Epithelial cell of umbilical artery (primary cell): ENCODE measurements around the gene ZNF440. TPM values are rescaled to one million over a fixed set of nuclear protein-coding genes. Genes with fewer than 3 reads are reported as not detected.

Experiments used
- total RNA-seq: library from RNA; depleted of rRNA; stranded (reverse); fragments of >200 nt; gene quantifications from 2 replicates; pipeline ENCODE4 v1.2.3, GENCODE V29; 2014

The ZNF440 gene
- total RNA-seq, result 5.2 and 7.3 TPM in 2 replicates

DNA sequence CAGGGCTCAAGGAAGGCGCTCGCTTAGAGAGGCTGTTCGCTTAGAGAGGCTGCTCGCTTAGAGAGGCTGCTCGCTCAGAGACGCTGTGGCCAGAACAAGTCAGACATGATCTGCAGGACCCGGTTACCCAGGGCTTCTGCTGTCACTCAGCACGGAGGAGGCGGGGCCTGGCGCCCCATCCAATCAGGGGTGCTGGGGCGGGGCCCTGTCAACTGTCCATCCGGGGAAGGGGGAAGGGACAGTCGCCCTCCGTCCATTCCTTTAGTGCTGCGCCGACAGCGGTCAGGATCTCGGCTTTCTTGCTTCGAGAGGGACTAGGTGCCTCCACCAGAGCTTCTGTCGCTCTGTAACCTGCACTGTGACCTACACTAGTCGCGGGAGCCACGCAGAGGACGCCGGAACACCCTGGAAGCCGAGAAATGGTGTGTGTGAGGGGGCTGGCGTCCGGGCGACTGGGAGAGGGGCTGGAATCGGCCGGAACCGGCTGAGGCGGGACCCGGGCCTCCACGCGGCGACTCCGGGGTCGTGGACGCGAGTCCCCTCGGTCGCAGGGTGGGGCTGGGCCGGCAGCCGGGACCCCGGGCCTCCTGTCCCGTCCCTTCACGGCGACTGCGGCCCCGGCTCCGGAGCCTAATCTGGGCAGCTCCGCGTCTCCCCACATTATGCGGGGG is at the start of gene ZNF440:
Gene ZNF440, plus strand, starts transcription at position 245 of the 671 bp plus-strand sequence. Its CDS starts 175 bp downstream, at position 420.

DNA sequence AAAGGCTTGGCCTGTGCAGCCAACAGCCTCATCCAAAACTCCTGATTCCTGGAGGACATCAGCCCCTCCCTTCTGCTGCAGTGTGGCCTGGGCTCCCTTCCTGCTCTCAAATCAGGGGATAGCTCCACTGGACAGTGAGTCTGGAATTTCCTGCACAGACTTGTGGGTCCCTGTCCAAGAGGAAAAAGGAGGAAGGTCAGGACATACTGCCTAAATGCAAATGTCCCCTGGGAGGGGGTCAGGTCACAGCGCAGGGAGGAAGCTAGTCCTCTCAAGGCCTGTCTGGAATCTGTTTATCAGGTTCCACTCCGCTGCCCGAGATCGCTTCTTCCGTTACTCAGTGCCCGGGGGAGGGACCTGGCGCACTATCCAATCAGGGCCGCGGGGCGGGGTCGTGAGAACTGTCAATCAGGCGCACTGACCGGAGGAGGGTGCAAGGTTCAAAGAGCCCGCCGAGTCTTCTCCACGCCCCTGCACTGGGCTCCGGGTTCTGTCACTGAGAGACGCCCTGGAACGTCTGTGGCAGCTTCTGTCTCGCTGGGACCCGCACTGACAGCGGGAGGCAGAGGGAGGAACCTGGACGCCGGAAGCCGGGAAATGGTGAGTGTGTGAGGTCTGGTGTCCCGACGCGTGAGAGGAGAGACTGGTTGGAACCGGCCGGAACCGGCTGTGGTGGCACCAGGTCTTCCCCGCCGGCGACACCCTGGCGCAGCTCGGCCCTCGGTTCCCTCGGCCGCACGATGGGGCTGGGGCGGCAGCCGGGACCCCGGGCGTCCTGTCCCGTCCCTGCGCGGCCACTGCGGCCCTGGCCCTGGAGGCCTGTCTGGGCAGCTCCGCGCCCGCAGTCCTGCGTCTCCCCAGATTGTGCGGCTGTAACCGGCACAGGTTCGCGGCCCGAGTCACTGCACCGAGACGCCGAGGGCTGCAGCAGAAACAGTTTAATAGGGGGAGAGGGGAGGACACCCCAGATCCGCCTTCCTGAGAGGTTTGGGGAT is 47.2 kb upstream of the ZNF440 start, which contains the start of gene ZNF441:
Gene ZNF441, plus strand, starts transcription at position 404 of the 995 bp plus-strand sequence. Its CDS starts 194 bp downstream, at position 598.

DNA sequence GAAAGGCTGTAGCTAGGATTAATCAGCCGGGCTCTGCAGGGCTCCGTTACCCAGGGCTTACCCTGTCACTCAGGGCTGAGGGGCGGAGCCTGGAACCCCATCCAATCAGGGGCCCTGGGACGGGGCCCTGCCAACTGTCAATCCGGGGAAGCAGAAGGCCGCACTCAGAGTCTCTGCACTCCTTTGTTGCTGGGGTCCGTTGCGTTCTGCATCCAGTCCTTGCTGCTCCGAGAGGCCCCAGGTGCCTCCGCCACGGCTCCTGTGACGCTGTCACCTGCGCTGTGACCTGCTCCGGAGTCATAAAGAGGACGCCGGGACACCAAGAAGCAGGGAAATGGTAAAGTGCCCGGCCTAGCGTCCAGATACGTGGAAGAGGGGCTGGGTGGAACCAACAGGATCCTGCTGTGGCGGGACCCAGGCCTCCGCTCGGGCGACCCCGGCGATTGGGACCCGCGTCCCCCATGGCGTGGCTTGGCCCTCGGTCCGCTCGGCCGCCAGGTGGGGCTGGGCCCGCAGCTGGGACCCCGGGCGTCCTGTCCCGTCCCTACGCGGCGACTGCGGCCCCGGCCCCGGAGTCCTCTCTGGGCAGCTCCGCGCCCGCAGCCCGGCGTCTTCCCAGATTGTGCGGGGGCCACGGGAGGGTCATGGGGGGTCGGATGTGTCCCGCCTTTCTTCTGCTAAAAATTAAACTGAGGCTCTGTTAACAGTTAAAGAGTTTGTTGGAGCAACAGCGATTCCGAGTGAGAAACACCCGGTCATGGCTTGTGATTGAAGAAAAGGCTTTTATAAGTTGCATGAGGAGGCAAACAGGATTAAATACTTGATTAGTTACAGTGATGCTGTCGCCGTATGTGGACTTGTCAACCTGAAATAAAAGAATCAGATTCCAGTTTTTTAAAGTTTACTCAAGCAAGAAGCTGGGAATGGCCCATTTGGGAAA is 15.4 kb upstream of the ZNF440 start, which contains the start of gene ZNF491:
Gene ZNF491, plus strand, starts transcription at position 133 of the 940 bp plus-strand sequence. CDS start 7,431 bp downstream, outside the sequence.

DNA sequence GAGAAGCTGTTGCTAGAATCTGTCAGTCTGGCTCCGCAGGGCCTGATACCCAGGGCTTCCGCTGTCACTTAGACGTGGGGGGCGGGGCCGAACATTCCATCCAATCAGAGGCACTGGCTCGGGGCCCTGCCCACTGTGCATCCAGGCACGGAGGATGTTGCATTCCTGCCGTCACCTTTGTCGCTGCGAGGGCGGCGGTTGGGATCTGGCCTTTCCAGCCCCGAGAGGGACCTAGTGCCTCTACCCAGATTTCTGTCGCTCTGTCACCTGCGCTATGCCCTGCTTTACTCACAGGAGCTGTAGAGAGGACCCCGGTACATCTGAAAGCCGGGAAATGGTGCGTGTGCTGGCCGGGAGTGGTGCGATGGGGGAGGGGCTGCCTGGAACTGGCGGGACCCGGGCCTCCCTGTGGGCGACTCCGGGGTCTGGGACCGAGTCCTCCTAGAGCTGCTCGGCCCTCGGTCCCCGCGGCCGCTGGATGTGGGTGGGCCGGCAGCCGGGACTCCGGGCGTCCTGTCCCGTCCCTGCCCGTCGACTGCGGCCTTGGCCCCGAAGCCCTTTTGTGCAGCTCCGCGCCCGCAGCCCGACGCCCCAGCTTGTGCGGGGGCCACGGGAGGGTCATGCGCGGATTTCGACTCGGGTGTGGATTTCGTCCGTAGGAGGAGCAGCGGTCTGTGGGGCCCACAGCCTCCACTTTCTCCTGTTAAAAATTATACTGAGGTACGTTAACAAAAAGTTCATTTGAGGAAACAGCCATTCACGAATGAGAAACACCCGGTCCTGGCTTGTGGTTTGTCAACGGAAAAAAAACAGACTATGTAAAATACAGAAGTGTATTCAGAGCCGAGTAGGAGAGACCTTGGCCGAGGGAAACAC is 34.8 kb downstream of the ZNF440 start, which contains the start of gene ZNF439:
Gene ZNF439, plus strand, starts transcription at position 133 of the 876 bp plus-strand sequence. Its CDS starts 142 bp downstream, at position 275.

Other genes with a start within 250 kb of the ZNF440 start
- not detected in 2 replicates for gene ACP5, start 236.6 kb upstream of the ZNF440 start, total RNA-seq
- gene ZNF627, start 216.8 kb upstream of the ZNF440 start, total RNA-seq, result 21.9 and 25.7 TPM in 2 replicates
- gene ZNF823, start 75.3 kb upstream of the ZNF440 start, total RNA-seq, result 3.9 and 8.8 TPM in 2 replicates
- 4.5 and 8.7 TPM in 2 replicates for gene ZNF441, start 47.3 kb upstream of the ZNF440 start, total RNA-seq
- 0.65 and 1.5 TPM in 2 replicates for gene ZNF491, start 15.8 kb upstream of the ZNF440 start, total RNA-seq
- gene ZNF439, start 34.5 kb downstream of the ZNF440 start, total RNA-seq, result under 0.01 and 0.15 TPM in 2 replicates
- 0.91 and 1.9 TPM in 2 replicates for gene ZNF69, start 73.5 kb downstream of the ZNF440 start, total RNA-seq
- gene ZNF700, start 110.8 kb downstream of the ZNF440 start, total RNA-seq, result 4.5 and 6.8 TPM in 2 replicates
- under 0.01 TPM in 1 of 2 replicates, not detected in the other for gene ZNF763, start 150.8 kb downstream of the ZNF440 start, total RNA-seq
- gene ZNF433, start 221.4 kb downstream of the ZNF440 start, total RNA-seq, result 1.7 and 2.6 TPM in 2 replicates
- under 0.01 and 0.15 TPM in 2 replicates for gene ZNF878, start 238.7 kb downstream of the ZNF440 start, total RNA-seq